HCT116 (cell line): ENCODE measurements around the gene FBXO21.

Source experiments
- EZH2 ChIP-seq: fragments of 200-600 bp; sonication (generic); IDR thresholded peaks from 2 replicates; pipeline ENCODE4 v1.6.1; 2017; ENCODE audit warnings: antibody characterized with exemption, mixed run types
- FOSL1 ChIP-seq: IDR thresholded peaks from 2 replicates; pipeline ENCODE4 v1.6.1; 2012; ENCODE audit warnings: low read depth
- SP1 ChIP-seq: IDR thresholded peaks from 2 replicates; pipeline ENCODE4 v1.6.1; 2012; ENCODE audit warnings: low read depth
- TF ChIP-seq, protein P1 (sequence below), 3 experiments: fragments of 200-600 bp in 1 of 3; sonication (generic) in 1 of 3; IDR thresholded peaks in 2 of 3; conservative IDR thresholded peaks in 1 of 3; 2 replicates each; pipeline ENCODE4 v1.5.1; 2012 to 2017; ENCODE audit warnings: low read depth in 2 of 3, low read length in 2 of 3, antibody characterized with exemption in 1 of 3, borderline replicate concordance in 1 of 3, control low read depth in 1 of 3, mild to moderate bottlenecking in 1 of 3, mixed read lengths in 1 of 3, mixed run types in 1 of 3, moderate library complexity in 1 of 3; ENCODE audit not compliant: insufficient read depth in 1 of 3

DNA sequence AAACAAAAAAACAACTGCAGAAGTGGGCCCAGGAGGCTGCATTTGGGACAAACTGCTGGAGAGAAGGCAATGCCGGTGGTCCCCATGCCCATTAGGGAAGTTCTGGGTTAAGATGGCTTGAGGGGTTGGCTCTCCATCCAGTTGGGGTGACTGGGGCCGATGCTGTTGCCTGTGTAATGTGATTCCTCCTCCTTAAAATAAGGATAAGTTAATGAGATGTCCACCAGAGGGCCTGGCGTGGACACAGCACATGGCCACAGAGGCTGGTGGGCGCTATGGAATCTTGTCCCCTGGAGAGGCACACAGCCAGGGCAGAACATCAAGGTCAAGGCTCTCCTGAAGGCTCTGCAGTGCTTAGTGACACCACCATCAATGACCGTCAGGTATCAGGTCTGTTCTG is 90.0 kb downstream of the FBXO21 start:
- TF ChIP-seq SP1 = no peak
- TF ChIP-seq FOSL1 = no peak
- TF ChIP-seq EZH2 = no peak
- TF ChIP-seq, protein P1, sequence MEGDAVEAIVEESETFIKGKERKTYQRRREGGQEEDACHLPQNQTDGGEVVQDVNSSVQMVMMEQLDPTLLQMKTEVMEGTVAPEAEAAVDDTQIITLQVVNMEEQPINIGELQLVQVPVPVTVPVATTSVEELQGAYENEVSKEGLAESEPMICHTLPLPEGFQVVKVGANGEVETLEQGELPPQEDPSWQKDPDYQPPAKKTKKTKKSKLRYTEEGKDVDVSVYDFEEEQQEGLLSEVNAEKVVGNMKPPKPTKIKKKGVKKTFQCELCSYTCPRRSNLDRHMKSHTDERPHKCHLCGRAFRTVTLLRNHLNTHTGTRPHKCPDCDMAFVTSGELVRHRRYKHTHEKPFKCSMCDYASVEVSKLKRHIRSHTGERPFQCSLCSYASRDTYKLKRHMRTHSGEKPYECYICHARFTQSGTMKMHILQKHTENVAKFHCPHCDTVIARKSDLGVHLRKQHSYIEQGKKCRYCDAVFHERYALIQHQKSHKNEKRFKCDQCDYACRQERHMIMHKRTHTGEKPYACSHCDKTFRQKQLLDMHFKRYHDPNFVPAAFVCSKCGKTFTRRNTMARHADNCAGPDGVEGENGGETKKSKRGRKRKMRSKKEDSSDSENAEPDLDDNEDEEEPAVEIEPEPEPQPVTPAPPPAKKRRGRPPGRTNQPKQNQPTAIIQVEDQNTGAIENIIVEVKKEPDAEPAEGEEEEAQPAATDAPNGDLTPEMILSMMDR (IDR thresholded peaks at IDR 0.05 in 2 of 3, conservative IDR thresholded peaks at IDR 0.05 in 1 of 3; ENCODE audit: borderline replicate concordance in 1 of 3, insufficient read depth in 1 of 3, low read depth in 2 of 3, low read length in 2 of 3) = peak in 2 of 3 experiments; percentile 36 to 40; a peak in 3 of 6 replicates
